HG03159 (cell line): ENCODE results near the gene NREP.

ENCODE experiments used
- ATAC-seq: cut with Tn5 transposase; IDR thresholded peaks from one replicate; pipeline ENCODE4 v1.9.1; 2021; ENCODE audit warnings: mild to moderate bottlenecking, moderate library complexity; ENCODE audit not compliant: unreplicated experiment

NREP gene

DNA sequence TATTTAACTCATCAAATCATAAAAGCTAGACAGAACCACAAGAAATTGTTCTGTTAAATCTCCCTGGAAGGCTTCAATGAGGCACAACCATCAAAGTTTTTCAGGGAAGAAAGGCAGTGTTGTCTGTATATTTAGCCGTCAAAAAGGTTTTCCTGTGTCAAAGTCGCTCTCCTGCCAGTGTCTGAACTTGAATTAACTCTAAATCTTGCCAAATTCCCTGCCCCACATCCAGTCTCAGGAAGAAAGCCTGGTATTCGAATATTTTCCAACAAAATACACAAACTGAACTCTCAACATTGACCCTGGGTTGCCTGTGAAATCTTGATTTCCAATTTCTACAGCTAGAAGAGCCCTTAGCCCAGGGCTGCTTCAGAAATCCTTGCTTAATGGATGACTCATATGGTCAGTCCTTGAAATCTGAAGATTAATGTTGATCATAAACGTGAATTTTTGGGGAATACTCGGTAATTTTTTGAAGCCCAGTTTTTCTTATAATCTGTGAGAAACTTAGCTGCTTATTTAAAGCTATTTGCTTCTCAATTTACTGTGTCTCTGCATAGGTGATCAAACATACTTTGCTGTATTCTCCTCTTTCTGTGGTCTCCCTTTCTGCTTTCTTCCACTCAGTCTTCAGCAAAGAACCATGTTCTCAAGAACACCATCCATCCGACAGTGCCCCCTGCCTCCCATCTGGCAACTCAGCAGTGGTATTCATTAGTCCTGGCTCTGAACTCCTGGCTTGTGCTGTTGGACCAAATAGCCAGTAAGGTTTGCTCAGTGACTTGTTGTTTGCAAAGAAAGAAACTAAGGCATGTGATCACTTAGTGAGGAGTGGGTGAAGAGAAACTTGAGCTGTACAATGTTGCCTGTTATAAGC lies 58.9 kb downstream of the NREP start:
- no peak for ATAC-seq

GRCh38 chr5:111697215-111697614 lies 59.8 kb downstream of the NREP start:
- ATAC-seq: no peak

DNA sequence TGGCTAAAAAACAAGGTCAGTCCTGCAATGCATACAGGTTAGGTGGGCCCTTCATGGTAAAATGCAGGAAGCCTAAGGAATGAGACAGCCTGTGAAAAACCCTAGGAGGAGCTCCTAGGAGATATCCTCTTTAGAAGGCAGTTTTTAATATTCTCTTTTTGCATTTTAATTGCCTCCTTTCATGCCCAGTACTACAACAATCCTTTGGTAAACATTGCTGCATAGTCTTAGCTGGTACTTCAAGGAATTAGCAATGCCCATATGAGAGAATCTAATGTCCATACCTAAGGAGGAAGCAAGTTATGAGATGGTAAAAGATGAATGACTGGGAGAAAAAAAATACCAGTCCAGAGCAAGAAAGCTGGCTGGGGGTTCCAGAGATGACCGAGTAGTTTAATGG lies 61.0 kb downstream of the NREP start:
- ATAC-seq: no peak

- ATAC-seq: no peak
Observed at GRCh38 chr5:111694133-111694532, 62.9 kb downstream of the NREP start.

GRCh38 chr5:111691914-111692313 lies 65.1 kb downstream of the NREP start:
- no peak for ATAC-seq

GRCh38 chr5:111691508-111691907 lies 65.5 kb downstream of the NREP start:
- ATAC-seq: no peak

DNA sequence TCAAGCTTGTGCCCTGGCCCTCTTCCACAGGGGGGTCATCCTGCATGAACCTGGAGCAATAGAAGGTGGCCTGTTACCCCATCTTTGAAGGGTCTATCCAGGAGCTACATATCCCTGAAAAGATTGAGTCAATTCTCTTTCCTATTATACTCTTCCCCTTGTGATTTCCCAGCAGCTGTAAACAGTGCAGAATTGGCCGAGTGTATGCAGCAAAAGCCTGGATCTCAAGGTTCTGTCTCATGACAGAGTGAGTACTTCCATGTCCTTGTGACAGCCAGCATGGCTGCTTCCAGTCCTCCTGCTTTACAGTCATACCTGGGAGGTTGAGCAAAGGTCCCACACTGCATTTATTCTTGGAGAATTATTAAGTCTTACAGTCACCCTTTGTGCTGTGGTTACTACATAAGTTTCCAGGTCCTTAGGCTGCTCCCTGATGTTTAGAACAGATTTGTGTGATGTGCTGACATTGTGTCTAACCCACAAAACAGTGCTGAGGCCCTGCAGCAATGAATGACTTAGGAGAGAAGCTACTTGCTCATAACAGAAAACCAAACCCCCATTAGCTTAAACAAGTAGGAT lies 67.5 kb downstream of the NREP start:
- no peak for ATAC-seq

- no peak for ATAC-seq
Observed at GRCh38 chr5:111685969-111686368, 71.0 kb downstream of the NREP start.

- ATAC-seq: no peak
Observed at GRCh38 chr5:111682641-111683040, 74.4 kb downstream of the NREP start.

DNA sequence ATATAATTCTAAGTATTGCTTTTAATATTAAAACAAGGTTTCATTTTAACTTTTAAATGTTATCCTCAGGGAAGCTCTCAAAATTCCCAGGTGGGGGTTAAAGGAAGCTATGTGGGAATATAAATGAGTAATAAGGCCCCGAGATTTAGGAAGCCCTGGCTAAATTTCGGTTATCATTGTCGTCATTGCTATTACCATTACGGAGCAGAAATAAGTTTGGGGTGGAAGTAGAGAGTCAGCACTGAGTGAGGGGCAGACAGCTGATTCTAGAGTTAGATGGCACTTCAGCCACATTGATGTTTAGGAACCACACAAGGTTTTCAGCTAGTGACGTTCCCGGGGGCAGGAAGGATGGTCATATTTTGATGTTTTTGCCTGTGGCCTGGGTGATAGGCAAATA lies 74.9 kb downstream of the NREP start:
- ATAC-seq: no peak

DNA sequence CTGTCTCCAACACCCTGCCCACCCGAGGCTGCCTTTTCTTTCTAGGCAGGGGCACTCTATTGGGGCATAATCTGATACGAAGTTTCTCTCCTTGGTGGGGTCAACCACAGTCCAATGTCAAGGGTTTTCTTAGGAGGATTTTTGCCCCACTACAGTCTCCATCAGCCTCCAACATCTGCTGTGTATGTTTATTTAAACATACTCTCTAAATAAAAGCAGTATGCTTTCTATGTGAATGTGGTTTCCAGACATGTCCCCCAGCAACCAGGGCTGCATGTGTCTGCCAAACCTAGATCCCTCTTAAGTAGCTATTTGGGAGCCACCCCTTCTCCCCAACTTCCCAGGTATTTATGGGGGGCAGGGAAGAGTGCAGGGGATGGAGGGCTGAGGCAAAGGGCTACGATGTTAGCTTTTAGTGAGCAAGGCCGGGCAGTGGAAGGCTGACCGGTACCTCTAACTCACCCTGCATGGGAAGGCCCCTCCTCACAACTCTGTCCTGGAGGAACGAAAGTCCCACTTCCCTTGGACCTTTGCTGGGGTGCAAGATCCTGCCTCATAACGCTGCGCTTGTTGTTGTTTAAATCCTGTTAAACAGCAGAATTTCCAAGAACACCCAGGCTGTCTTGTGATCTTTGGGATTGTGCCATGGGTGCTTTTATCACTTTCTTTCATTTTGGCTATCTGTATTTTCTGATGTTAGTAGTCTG lies 75.4 kb downstream of the NREP start:
- ATAC-seq: no peak

DNA sequence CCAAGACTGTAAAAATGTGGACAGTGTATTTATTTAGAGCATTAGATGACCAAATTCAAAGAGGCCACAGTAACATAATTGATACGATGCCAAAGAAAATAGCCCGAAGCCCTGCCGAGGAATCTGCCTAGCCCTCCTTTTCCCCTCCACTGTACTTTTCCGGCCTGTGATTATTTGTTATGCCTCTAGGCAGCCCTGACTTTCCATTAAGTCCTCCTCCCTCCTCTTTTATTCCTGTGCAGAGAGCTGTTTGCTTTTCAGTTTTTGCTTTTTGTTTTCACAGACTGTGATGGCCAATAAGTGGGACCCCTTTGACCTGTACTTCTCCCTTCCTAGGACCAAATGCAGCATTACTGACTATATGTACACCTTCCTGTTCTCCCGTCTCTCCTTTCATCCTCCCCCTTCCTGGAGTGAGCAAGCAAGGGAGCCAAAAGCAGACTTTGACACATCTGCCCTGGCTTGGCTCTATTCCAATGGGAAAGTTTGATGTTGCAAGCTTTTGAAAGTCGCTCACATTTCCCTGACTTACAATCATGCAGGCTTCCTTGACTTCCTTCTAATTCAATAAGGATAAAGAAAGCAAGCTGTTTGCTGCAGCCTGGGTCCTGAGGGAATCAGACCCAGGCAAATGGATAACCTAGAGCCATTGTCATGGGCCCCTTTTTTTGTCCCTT lies 76.1 kb downstream of the NREP start:
- ATAC-seq: no peak

GRCh38 chr5:111679611-111680010 lies 77.4 kb downstream of the NREP start:
- no peak for ATAC-seq
